Uterus (tissue), 4 donors: ENCODE results near the gene NEBL. TPM values are rescaled to one million over a fixed set of nuclear protein-coding genes. Genes with fewer than 3 reads are reported as not detected.

ENCODE experiments used
- DNase-seq, 2 donors: peaks; one replicate each; pipeline ENCODE4 v3.0.0-alpha.2; 2019 to 2020
- H3K27ac ChIP-seq, 2 donors: fragments of 200-600 bp; sonication (generic); 1 replicate in 1 of 2; 2 replicates in 1 of 2; pipeline ENCODE4 v1.5.1; 2016 to 2018
- H3K27me3 ChIP-seq, 2 donors: fragments of 200-600 bp; sonication (generic); one replicate each; pipeline ENCODE4 v1.5.1; 2018 to 2019; ENCODE audit warnings: control low read depth in 1 of 2
- H3K36me3 ChIP-seq, 2 donors: fragments of 200-600 bp; sonication (generic); one replicate each; pipeline ENCODE4 v1.5.1; 2019; ENCODE audit warnings: control low read depth in 1 of 2
- H3K4me1 ChIP-seq, 2 donors: fragments of 200-600 bp; sonication (generic); one replicate each; pipeline ENCODE4 v1.5.1; 2018 to 2019; ENCODE audit warnings: control low read depth in 1 of 2
- H3K4me3 ChIP-seq, 2 donors: fragments of 200-600 bp; sonication (generic); 1 replicate in 1 of 2; 2 replicates in 1 of 2; pipeline ENCODE4 v1.5.1; 2018 to 2019; ENCODE audit warnings: mild to moderate bottlenecking in 1 of 2
- H3K9me3 ChIP-seq, 2 donors: fragments of 200-600 bp; sonication (generic); one replicate each; pipeline ENCODE4 v1.5.1; 2019; ENCODE audit warnings: control low read depth in 1 of 2
- POLR2A ChIP-seq, 2 donors: fragments of 450-650 bp; IDR thresholded peaks; one replicate each; pipeline ENCODE4 v1.6.1; 2016; ENCODE audit warnings: antibody characterized with exemption in 2 of 2, mild to moderate bottlenecking in 1 of 2, moderate library complexity in 1 of 2
- intact Hi-C: fragments of 100-400 bp; cut with DNase I; formaldehyde crosslinking; loops from one replicate; pipeline ENCODE4 v1.15.1; 2023; ENCODE audit warnings: low total_unique reads
- total RNA-seq, 4 donors: library from RNA; depleted of rRNA in 3 of 4; stranded (reverse); fragments of >200 nt in 3 of 4; gene quantifications; one replicate each; pipeline versions ENCODE4 v1.1.0 to v1.2.4, GENCODE V29; 2014 to 2023
- TF ChIP-seq, protein P1 (sequence below), 4 experiments: fragments of 200-600 bp in 2 of 4; fragments of 450-650 bp in 2 of 4; sonication (generic) in 2 of 4; IDR thresholded peaks; one replicate each; pipeline ENCODE4 v1.5.1; 2016 to 2019; ENCODE audit warnings: antibody characterized with exemption in 4 of 4, mild to moderate bottlenecking in 2 of 4, moderate library complexity in 1 of 4
- donor health status: DM: yes; HTN: yes; CAD: no.

The NEBL gene
- total RNA-seq, 4 donors from 2014 or later, result 0.26 to 22.2 (median 1.6) TPM

- TF ChIP-seq, protein P1, sequence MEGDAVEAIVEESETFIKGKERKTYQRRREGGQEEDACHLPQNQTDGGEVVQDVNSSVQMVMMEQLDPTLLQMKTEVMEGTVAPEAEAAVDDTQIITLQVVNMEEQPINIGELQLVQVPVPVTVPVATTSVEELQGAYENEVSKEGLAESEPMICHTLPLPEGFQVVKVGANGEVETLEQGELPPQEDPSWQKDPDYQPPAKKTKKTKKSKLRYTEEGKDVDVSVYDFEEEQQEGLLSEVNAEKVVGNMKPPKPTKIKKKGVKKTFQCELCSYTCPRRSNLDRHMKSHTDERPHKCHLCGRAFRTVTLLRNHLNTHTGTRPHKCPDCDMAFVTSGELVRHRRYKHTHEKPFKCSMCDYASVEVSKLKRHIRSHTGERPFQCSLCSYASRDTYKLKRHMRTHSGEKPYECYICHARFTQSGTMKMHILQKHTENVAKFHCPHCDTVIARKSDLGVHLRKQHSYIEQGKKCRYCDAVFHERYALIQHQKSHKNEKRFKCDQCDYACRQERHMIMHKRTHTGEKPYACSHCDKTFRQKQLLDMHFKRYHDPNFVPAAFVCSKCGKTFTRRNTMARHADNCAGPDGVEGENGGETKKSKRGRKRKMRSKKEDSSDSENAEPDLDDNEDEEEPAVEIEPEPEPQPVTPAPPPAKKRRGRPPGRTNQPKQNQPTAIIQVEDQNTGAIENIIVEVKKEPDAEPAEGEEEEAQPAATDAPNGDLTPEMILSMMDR (IDR thresholded peaks at IDR 0.05), result no peak
- TF ChIP-seq POLR2A (IDR thresholded peaks at IDR 0.05), result no peak
- intact Hi-C loops, result no loop called here
Measured at GRCh38 chr10:20935931-20936330, 38.8 kb upstream of the NEBL start.

DNA sequence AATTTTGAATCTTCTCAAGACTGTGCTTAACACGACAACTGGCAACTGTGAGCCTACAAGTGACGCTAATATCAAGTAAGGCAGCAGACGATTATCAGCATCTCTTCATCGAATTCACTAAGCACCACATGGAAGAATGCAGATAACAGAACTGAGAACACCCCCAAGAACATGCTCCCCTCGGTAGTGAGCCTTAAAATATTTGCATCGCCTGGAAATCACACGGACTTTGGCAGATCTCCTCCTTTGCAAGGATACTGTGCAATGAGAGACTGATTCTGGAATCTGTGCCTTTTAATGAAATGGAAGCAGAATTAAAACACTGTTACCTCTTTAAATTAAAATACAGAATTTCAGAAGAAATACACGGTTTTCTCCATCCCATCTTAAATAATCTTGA lies 38.2 kb upstream of the NEBL start:
- no peak for TF ChIP-seq POLR2A (IDR thresholded peaks at IDR 0.05)
- TF ChIP-seq, protein P1 (IDR thresholded peaks at IDR 0.05), result no peak
- DNase-seq, result no peak
- no peaks in the 10 kb centered on the region for H3K27me3 ChIP-seq
- intact Hi-C loops, result no loop called here
- H3K36me3 ChIP-seq, result no peaks in the 10 kb centered on the region
- H3K4me1 ChIP-seq, result no peaks in the 10 kb centered on the region
- H3K4me3 ChIP-seq, result no peak overlapping the region
- H3K27ac ChIP-seq, result no peak overlapping the region
- H3K9me3 ChIP-seq, result no peaks in the 10 kb centered on the region

More at GRCh38 chr10:20935931-20936330, 38.8 kb upstream of the NEBL start:
- no peaks in the 10 kb centered on the region for H3K36me3 ChIP-seq
- no peak for DNase-seq
- H3K4me3 ChIP-seq, result no peak overlapping the region
- no peaks in the 10 kb centered on the region for H3K9me3 ChIP-seq
- H3K4me1 ChIP-seq, result no peaks in the 10 kb centered on the region
- no peaks in the 10 kb centered on the region for H3K27me3 ChIP-seq
- H3K27ac ChIP-seq, result no peak overlapping the region

- Histone ChIP-seq H3K36me3 (no peaks in the 10 kb centered on the region), H3K27me3 (no peaks in the 10 kb centered on the region), H3K4me1 (no peaks in the 10 kb centered on the region), H3K4me3 (no peak overlapping the region), H3K9me3 (no peaks in the 10 kb centered on the region), H3K27ac (no peak overlapping the region)
- no peak for TF ChIP-seq POLR2A (IDR thresholded peaks at IDR 0.05)
- TF ChIP-seq, protein P1 (IDR thresholded peaks at IDR 0.05), result no peak
- intact Hi-C loops, result no loop called here
- DNase-seq, result no peak
Measured at GRCh38 chr10:20933705-20934104, 36.6 kb upstream of the NEBL start.

DNA sequence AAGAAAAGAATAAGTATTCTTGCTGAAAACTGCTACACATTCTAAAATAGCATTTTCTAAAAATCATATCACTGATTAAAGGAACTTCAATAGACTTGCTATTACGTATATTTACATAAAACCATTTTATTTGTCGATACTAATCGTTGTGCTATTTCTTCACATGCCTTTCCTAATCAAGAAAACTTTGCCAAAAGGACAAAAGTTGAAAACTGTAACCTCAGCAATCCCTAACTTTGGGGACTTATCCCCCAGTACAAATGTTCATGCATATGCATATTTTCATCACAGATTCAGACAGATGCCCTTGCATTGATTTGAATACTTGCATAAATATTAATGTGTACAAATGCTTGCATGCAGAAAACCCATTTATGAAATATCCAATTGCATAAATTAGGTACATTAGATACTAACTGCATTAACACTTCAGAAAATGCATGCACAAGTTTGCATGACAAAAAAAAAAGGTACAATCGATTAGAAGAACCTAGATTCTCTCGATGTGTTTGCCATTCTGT lies 35.6 kb upstream of the NEBL start:
- intact Hi-C loops, result no loop called here
- no peak overlapping the region for H3K27ac ChIP-seq

GRCh38 chr10:20931156-20931795 lies 34.2 kb upstream of the NEBL start:
- Histone ChIP-seq H3K27me3 (no peaks in the 10 kb centered on the region), H3K27ac (no peak overlapping the region), H3K9me3 (no peaks in the 10 kb centered on the region), H3K4me3 (no peak overlapping the region), H3K4me1 (no peaks in the 10 kb centered on the region), H3K36me3 (no peaks in the 10 kb centered on the region)
- no peak for DNase-seq
- intact Hi-C loops, result no loop called here
- TF ChIP-seq, protein P1 (IDR thresholded peaks at IDR 0.05), result no peak
- TF ChIP-seq POLR2A (IDR thresholded peaks at IDR 0.05), result no peak

More for the DNA sequence above, 35.6 kb upstream of the NEBL start:
- Histone ChIP-seq H3K4me1 (no peaks in the 10 kb centered on the region), H3K27me3 (no peaks in the 10 kb centered on the region), H3K4me3 (no peak overlapping the region), H3K9me3 (no peaks in the 10 kb centered on the region), H3K36me3 (no peaks in the 10 kb centered on the region)
- TF ChIP-seq POLR2A (IDR thresholded peaks at IDR 0.05), result no peak
- TF ChIP-seq, protein P1 (IDR thresholded peaks at IDR 0.05), result no peak
- no peak for DNase-seq
